KMS-11 (cell line): ENCODE measurements around the gene PRDM16.

Experiments
- H2AFZ ChIP-seq: fragments of 200-600 bp; sonication (generic); 2 replicates; pipeline ENCODE4 v1.6.1; 2016; ENCODE audit warnings: antibody characterized with exemption, mixed run types, low read depth
- H3K27ac ChIP-seq: fragments of 200-600 bp; sonication (generic); 2 replicates; pipeline ENCODE4 v1.6.1; 2016; ENCODE audit warnings: mild to moderate bottlenecking, mixed run types
- H3K27me3 ChIP-seq: fragments of 200-600 bp; sonication (generic); 2 replicates; pipeline ENCODE4 v1.6.1; 2017; ENCODE audit warnings: mild to moderate bottlenecking, low read depth, mixed run types, moderate library complexity; ENCODE audit not compliant: insufficient read depth
- H3K36me3 ChIP-seq: fragments of 200-600 bp; sonication (generic); 2 replicates; pipeline ENCODE4 v1.6.1; 2017; ENCODE audit warnings: mild to moderate bottlenecking, mixed run types; ENCODE audit not compliant: insufficient read depth
- H3K4me1 ChIP-seq: fragments of 200-600 bp; sonication (generic); 2 replicates; pipeline ENCODE4 v1.6.1; 2016; ENCODE audit warnings: mild to moderate bottlenecking, low read depth, mixed run types; ENCODE audit not compliant: poor library complexity, severe bottlenecking
- H3K4me2 ChIP-seq: fragments of 200-600 bp; sonication (generic); 2 replicates; pipeline ENCODE4 v1.7.0; 2016; ENCODE audit warnings: mild to moderate bottlenecking, mixed run types
- H3K4me3 ChIP-seq: fragments of 200-600 bp; sonication (generic); IDR thresholded peaks from 2 replicates; pipeline ENCODE4 v1.6.1; 2017; ENCODE audit warnings: low read depth, low read length, mixed read lengths; ENCODE audit not compliant: insufficient read depth
- H3K79me2 ChIP-seq: fragments of 200-600 bp; sonication (generic); 2 replicates; pipeline ENCODE4 v1.6.1; 2016; ENCODE audit warnings: low read depth, mixed run types; ENCODE audit not compliant: insufficient read depth
- H3K9ac ChIP-seq: fragments of 200-600 bp; sonication (generic); 2 replicates; pipeline ENCODE4 v1.6.1; 2016; ENCODE audit warnings: mild to moderate bottlenecking, mixed run types
- H4K20me1 ChIP-seq: fragments of 200-600 bp; sonication (generic); 2 replicates; pipeline ENCODE4 v1.6.1; 2016; ENCODE audit warnings: mild to moderate bottlenecking, mixed run types; ENCODE audit not compliant: insufficient read depth
- TF ChIP-seq, protein P1 (sequence below): fragments of 200-600 bp; sonication (generic); conservative IDR thresholded peaks from 2 replicates; pipeline ENCODE4 v1.6.1; 2017; ENCODE audit warnings: low read depth, mild to moderate bottlenecking, antibody characterized with exemption, low read length, moderate library complexity, mixed read lengths

PRDM16 gene

DNA sequence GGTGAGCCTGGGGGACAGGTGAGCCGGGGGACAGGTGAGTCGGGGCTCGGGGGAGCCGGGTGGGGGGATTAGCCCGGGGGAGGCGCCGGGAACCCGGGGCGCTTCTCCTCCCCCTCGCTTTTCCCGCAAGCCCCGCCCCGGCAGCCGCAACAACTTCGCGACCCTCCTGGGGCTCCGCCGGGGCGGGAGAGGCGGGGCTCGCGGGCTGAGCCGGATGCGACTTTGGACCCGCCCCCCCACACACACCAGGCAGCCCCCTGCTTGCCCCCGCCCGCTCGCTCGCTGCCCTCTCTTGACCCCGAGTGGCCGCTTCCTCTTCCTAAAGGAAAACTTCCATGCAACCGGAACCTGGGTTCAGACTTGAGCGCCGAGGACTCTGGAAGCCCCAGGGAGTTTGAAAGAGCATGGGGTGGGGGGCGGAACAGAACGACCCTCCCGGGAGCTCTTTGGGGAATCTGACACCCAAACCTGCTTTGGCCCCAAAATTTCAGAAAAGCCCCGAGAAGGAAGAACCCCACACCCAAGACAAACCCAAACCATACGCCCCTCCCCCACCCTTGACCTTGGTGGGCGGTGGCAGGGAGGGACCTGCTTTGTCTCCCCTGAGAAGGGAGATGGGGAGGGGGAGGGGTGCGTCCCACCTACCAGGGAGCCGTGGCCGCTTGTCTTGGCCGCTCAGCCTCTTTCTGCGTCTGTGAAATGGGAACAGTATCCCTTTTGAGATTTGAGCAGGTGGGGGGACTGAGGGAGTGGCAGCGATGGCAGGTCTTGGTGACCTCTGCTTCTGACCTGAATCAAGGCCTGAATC is 386.0 kb downstream of the PRDM16 start:
- no peak overlapping the region for H3K4me3 ChIP-seq
- no peaks in the 10 kb centered on the region for H3K79me2 ChIP-seq
- TF ChIP-seq, protein P1, sequence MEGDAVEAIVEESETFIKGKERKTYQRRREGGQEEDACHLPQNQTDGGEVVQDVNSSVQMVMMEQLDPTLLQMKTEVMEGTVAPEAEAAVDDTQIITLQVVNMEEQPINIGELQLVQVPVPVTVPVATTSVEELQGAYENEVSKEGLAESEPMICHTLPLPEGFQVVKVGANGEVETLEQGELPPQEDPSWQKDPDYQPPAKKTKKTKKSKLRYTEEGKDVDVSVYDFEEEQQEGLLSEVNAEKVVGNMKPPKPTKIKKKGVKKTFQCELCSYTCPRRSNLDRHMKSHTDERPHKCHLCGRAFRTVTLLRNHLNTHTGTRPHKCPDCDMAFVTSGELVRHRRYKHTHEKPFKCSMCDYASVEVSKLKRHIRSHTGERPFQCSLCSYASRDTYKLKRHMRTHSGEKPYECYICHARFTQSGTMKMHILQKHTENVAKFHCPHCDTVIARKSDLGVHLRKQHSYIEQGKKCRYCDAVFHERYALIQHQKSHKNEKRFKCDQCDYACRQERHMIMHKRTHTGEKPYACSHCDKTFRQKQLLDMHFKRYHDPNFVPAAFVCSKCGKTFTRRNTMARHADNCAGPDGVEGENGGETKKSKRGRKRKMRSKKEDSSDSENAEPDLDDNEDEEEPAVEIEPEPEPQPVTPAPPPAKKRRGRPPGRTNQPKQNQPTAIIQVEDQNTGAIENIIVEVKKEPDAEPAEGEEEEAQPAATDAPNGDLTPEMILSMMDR = no peak
- H3K9ac ChIP-seq = no peak overlapping the region
- H2AFZ ChIP-seq = no peak overlapping the region
- no peaks in the 10 kb centered on the region for H4K20me1 ChIP-seq
- no peaks in the 10 kb centered on the region for H3K4me1 ChIP-seq
- no peak overlapping the region for H3K4me2 ChIP-seq
- peaks cover 61% of the 10 kb centered on the region for H3K27me3 ChIP-seq
- no peak overlapping the region for H3K27ac ChIP-seq
- H3K36me3 ChIP-seq = no peaks in the 10 kb centered on the region

DNA sequence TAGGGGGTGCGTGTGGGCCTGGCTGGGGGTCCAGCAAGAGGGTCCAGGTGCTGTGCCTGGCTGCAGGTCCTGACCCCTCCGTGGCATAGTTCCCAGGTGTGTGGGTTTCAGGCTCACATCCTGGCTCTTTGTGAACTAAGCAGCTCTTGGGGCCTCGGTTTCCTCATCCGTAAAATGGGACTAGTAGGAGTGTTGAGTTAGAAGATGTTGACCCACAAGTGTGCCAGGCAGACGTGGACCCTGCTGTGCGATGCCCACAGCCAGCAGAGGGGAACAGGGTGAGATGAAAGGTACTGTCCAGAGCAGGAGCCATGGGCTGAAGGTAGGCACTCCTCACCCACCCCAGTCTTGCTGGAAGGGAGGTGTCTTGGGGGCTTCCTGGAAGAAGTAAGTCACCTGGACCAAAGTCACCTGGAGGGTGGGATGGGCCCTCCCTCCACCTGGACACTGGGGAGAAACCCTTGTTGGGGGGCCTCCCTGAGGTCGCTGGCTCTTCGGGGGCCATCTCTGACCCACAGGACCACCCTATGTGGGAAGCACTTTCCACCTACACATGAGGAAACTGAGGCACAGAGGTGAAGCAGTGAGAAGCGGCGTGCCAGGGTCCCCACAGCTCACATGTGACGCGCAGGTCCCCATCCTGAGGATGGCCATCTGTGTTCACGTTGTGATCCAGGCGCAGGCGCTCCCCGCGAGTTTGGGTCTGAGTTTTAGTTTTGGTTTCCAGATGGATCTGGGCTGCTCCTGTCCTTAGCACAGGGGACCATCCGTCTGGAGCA is 386.9 kb downstream of the PRDM16 start:
- Histone ChIP-seq H3K9ac (no peak overlapping the region), H3K27me3 (peaks cover 64% of the 10 kb centered on the region), H4K20me1 (no peaks in the 10 kb centered on the region), H3K4me2 (no peak overlapping the region), H2AFZ (no peak overlapping the region), H3K4me3 (no peak overlapping the region), H3K79me2 (no peaks in the 10 kb centered on the region), H3K36me3 (no peaks in the 10 kb centered on the region), H3K4me1 (no peaks in the 10 kb centered on the region), H3K27ac (no peak overlapping the region)
- TF ChIP-seq, protein P1 = no peak

DNA sequence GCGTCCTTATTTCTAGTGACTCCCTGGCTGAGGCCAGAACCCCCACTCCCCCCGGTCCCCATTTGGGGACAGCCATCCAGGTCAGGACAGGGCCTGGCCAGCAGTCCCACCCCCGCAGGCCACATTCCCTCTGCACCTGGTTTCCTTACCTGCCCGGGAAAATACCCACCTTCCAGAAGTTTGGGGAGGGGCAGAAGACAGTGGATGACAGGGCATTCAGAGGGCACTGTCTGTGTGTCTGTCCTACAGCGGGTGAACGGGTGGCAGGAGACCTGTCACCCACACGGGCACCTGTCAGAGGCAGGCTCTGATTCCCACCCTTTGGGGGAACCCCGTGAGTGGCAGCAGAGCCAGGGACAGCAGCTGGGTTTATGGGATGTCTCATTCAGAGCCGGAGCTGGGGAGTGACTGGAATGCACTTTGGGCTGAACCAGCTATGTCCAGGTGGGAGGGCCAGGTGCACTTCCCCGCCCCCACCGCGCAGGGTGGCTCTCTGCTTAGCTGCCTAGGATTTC is 387.5 kb downstream of the PRDM16 start:
- no peaks in the 10 kb centered on the region for H4K20me1 ChIP-seq
- H3K4me3 ChIP-seq = no peak overlapping the region
- H3K4me1 ChIP-seq = no peaks in the 10 kb centered on the region
- H3K36me3 ChIP-seq = no peaks in the 10 kb centered on the region
- peaks cover 69% of the 10 kb centered on the region for H3K27me3 ChIP-seq
- no peak overlapping the region for H3K27ac ChIP-seq
- H2AFZ ChIP-seq = no peak overlapping the region
- H3K79me2 ChIP-seq = no peaks in the 10 kb centered on the region
- no peak overlapping the region for H3K4me2 ChIP-seq
- H3K9ac ChIP-seq = no peak overlapping the region
- TF ChIP-seq, protein P1 = no peak

DNA sequence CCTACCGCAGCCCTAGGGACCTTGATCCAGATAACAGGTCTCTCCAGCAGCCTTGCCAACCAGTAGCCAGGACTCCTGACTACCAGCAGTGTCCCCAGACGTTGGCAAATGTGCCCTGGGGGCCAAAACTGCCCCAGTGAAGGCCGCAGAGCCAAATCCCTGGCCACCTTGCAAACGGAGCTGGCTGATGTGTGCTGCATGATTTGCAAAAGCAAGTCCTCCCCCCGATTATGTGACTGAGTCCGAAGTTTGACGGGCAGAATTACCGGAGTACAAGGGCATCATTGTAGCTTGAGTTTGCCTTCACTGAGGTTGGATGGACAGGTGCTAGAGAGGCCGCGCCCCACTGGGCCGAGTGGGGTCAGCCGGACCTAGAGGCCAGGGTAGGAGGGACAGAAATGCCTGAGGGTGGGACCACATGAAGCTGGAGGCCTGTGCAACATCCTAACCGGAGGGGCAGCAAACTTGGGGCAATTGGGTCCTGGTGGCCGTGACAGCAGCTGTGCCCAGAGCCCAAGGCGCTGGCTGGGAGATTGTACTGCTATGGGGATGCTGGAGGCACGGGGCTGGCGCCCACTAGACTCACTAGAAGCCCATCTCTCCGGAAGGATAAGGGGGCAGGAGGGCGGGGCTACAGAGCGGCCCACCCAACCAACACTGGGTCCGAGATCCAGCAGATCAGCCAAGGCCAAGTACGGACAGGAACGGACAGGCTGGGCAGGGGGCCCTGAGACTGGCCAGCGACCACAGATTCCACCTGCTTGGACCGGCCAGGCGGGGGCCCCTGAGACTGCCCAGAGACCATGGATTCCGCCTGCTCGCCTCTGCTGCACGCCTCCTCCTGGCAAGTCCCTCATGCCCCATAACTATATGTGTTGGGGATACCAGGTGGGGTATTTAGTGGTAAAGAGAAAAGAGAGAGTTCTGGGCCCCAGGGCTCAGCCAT is 388.2 kb downstream of the PRDM16 start:
- Histone ChIP-seq H3K27me3 (peaks cover 75% of the 10 kb centered on the region), H3K4me1 (no peaks in the 10 kb centered on the region)

More for the DNA sequence above, 388.2 kb downstream of the PRDM16 start:
- H2AFZ ChIP-seq = no peak overlapping the region
- no peaks in the 10 kb centered on the region for H4K20me1 ChIP-seq
- H3K9ac ChIP-seq = no peak overlapping the region
- H3K36me3 ChIP-seq = no peaks in the 10 kb centered on the region
- TF ChIP-seq, protein P1 = no peak
- H3K79me2 ChIP-seq = no peaks in the 10 kb centered on the region
- no peak overlapping the region for H3K27ac ChIP-seq
- no peak overlapping the region for H3K4me3 ChIP-seq
- no peak overlapping the region for H3K4me2 ChIP-seq
